ENCODE results near the gene MTRR. TPM values are rescaled to one million over a fixed set of nuclear protein-coding genes. Genes with fewer than 3 reads are reported as not detected.

The MTRR gene
- total and polyA plus RNA-seq, 9 of the 15 experiments (the other 6 are each of a cell fraction or from before 2014, with no cell fraction given): 39.3 to 84.6 (median 66.2) TPM

DNA sequence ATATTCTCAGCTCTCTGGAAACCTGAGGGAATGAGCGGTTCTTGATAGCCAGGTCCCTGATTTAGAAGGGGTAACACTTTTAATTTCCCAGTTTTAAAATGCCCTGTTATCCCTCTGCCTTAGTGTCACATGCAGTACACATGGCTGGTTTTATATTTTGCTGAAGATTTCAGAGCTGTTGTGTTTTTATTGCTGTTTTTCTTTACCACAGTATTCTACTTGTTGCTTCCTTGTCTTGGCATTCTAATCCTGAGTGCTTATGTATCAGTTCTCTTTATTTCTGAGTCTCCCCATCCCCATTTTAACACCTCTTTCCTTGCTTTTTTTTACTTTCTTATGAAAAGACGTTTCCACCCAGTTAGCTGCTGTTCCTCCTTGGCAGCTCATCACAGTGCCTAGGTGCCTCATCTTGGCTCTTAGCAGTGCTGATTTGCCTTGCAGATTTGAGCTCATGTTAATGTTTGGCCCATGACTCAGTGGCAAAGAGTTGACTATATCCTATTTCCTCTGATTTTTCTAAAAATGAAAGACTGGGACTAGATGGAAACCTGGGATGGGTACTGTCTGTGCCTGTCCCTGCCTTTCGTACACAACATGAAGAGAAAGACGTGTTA is 3.7 kb downstream of the MTRR start (continued):
- TF ChIP-seq HMGN3 (IDR thresholded peaks at IDR 0.05; ENCODE audit: borderline replicate concordance, extremely low read depth, insufficient read length, low read depth, low read length): no peak

DNA sequence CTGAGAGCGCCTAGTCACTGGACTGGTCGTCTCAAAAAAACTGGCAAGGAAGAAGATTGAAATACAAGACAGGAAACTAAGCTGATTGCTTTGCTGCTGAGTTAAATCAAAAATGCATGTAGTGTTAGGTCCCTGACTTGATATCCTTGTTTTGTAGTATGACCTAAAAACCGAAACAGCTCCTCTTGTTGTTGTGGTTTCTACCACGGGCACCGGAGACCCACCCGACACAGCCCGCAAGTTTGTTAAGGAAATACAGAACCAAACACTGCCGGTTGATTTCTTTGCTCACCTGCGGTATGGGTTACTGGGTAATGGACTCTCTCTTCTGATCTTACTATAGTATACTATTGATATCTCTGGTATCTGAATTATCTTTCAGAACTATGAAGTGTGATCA is 4.3 kb downstream of the MTRR start:
- H3K9me1 ChIP-seq (ENCODE audit: control insufficient read depth, insufficient read depth, low read length): peaks cover 3% of the 10 kb centered on the region
- peaks cover 16% of the 10 kb centered on the region for H4K20me1 ChIP-seq (replicated peaks; ENCODE audit: control insufficient read depth, insufficient read depth, low read length)
- DNase-seq (ENCODE audit: extremely low read depth in 1 of 4, low spot score in 3 of 4) (no peak), FAIRE-seq (no peak), ATAC-seq (no peak)
- peaks cover 87% of the 10 kb centered on the region for H3K79me2 ChIP-seq (ENCODE audit: control insufficient read depth, insufficient read depth, low read length)
- no peaks in the 10 kb centered on the region for H3K9me3 ChIP-seq (replicated peaks; ENCODE audit: control insufficient read depth, insufficient read depth, low read depth, low read length)
- H3K4me1 ChIP-seq (replicated peaks in 1 of 2; ENCODE audit: control insufficient read depth in 2 of 2, insufficient read depth in 2 of 2, low read length in 2 of 2): peaks cover 4 to 6% of the 10 kb centered on the region in 2 experiments; a peak in 3 of 5 replicates
- intact Hi-C loops (cut with micrococcal nuclease) (no loop called here), in situ Hi-C loops (cut with MboI) (no loop called here)
- no peak overlapping the region for H3K9ac ChIP-seq (ENCODE audit: insufficient read depth in 1 of 2, low read depth in 2 of 2, low read length in 2 of 2)
- CTCF ChIA-PET (ENCODE audit: low intra/inter-chr PET ratio): no interaction called here
- H3K4me3 ChIP-seq: no peak overlapping the region
- 94% methylated on average over 9 of the region's 9 CpGs for WGBS (ENCODE audit: insufficient coverage, low coverage, missing lambda C conversion rate)
- H3K27ac ChIP-seq (ENCODE audit: extremely low read depth, low read depth, low read length): no peak overlapping the region
- peaks cover 80% of the 10 kb centered on the region for H3K36me3 ChIP-seq (ENCODE audit: control insufficient read depth, insufficient read depth, low read length)
- no peak overlapping the region for H2AFZ ChIP-seq (ENCODE audit: low read depth, low read length)
- BruUV-seq (replicated peaks): no TSS peak
- POLR2A ChIA-PET: interaction anchor here (0.9 kb wide), 1 partner anchor 13 kb away, joined by 4 read pairs; no protein-coding TSS in a partner anchor
- no peaks in the 10 kb centered on the region for H3K27me3 ChIP-seq (ENCODE audit: control insufficient read depth in 2 of 2, insufficient read depth in 2 of 2, low read length in 2 of 2)
- H3K4me2 ChIP-seq (ENCODE audit: insufficient read depth, low read length): no peak overlapping the region
- TF ChIP-seq CAMTA2 (CRISPR knock-in tag; conservative IDR thresholded peaks at IDR 0.05) (no peak), CBX3 (IDR thresholded peaks at IDR 0.05; ENCODE audit: borderline replicate concordance in 1 of 2, low read length in 2 of 2) (no peak), GATAD2B (IDR thresholded peaks at IDR 0.05; ENCODE audit: borderline replicate concordance) (no peak), GTF2A2 (tag; IDR thresholded peaks at IDR 0.05) (no peak), ZBTB7A (IDR thresholded peaks at IDR 0.05; ENCODE audit: borderline replicate concordance, control insufficient read depth, low read depth, low read length) (no peak), HNRNPK (IDR thresholded peaks at IDR 0.05; ENCODE audit: low read depth, low read length, poor library complexity, severe bottlenecking) (no peak)
- TF ChIP-seq, protein P1, sequence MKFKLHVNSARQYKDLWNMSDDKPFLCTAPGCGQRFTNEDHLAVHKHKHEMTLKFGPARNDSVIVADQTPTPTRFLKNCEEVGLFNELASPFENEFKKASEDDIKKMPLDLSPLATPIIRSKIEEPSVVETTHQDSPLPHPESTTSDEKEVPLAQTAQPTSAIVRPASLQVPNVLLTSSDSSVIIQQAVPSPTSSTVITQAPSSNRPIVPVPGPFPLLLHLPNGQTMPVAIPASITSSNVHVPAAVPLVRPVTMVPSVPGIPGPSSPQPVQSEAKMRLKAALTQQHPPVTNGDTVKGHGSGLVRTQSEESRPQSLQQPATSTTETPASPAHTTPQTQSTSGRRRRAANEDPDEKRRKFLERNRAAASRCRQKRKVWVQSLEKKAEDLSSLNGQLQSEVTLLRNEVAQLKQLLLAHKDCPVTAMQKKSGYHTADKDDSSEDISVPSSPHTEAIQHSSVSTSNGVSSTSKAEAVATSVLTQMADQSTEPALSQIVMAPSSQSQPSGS (CRISPR knock-in tag; IDR thresholded peaks at IDR 0.05): no peak
- TF ChIP-seq, protein P2, sequence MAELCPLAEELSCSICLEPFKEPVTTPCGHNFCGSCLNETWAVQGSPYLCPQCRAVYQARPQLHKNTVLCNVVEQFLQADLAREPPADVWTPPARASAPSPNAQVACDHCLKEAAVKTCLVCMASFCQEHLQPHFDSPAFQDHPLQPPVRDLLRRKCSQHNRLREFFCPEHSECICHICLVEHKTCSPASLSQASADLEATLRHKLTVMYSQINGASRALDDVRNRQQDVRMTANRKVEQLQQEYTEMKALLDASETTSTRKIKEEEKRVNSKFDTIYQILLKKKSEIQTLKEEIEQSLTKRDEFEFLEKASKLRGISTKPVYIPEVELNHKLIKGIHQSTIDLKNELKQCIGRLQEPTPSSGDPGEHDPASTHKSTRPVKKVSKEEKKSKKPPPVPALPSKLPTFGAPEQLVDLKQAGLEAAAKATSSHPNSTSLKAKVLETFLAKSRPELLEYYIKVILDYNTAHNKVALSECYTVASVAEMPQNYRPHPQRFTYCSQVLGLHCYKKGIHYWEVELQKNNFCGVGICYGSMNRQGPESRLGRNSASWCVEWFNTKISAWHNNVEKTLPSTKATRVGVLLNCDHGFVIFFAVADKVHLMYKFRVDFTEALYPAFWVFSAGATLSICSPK (IDR thresholded peaks at IDR 0.05; ENCODE audit: borderline replicate concordance): no peak
- TF ChIP-seq, protein P3, sequence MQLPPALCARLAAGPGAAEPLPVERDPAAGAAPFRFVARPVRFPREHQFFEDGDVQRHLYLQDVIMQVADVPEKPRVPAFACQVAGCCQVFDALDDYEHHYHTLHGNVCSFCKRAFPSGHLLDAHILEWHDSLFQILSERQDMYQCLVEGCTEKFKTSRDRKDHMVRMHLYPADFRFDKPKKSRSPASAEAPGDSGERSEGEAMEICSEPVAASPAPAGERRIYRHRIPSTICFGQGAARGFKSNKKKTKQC (CRISPR knock-in tag; IDR thresholded peaks at IDR 0.05): no peak
- TF ChIP-seq, protein P4, sequence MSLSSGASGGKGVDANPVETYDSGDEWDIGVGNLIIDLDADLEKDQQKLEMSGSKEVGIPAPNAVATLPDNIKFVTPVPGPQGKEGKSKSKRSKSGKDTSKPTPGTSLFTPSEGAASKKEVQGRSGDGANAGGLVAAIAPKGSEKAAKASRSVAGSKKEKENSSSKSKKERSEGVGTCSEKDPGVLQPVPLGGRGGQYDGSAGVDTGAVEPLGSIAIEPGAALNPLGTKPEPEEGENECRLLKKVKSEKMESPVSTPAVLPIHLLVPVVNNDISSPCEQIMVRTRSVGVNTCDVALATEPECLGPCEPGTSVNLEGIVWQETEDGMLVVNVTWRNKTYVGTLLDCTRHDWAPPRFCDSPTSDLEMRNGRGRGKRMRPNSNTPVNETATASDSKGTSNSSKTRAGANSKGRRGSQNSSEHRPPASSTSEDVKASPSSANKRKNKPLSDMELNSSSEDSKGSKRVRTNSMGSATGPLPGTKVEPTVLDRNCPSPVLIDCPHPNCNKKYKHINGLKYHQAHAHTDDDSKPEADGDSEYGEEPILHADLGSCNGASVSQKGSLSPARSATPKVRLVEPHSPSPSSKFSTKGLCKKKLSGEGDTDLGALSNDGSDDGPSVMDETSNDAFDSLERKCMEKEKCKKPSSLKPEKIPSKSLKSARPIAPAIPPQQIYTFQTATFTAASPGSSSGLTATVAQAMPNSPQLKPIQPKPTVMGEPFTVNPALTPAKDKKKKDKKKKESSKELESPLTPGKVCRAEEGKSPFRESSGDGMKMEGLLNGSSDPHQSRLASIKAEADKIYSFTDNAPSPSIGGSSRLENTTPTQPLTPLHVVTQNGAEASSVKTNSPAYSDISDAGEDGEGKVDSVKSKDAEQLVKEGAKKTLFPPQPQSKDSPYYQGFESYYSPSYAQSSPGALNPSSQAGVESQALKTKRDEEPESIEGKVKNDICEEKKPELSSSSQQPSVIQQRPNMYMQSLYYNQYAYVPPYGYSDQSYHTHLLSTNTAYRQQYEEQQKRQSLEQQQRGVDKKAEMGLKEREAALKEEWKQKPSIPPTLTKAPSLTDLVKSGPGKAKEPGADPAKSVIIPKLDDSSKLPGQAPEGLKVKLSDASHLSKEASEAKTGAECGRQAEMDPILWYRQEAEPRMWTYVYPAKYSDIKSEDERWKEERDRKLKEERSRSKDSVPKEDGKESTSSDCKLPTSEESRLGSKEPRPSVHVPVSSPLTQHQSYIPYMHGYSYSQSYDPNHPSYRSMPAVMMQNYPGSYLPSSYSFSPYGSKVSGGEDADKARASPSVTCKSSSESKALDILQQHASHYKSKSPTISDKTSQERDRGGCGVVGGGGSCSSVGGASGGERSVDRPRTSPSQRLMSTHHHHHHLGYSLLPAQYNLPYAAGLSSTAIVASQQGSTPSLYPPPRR (CRISPR knock-in tag; IDR thresholded peaks at IDR 0.05; ENCODE audit: borderline replicate concordance): no peak

Measured in K562 (cell line).